H54 (cell line): ENCODE results near the gene NFASC.

Experiments used
- DNase-seq: peaks from one replicate; pipeline ENCODE4 v3.0.0; 2011; ENCODE audit warnings: low spot score, mixed read lengths; ENCODE audit not compliant: insufficient read length
- FAIRE-seq: peaks from 3 replicates; lab custom pipeline; 2011; peaks lifted over from hg19 to GRCh38; lab: Jason Lieb, UNC
- POLR2A ChIP-seq: IDR thresholded peaks from 2 replicates; pipeline ENCODE4 v1.6.1; 2011; ENCODE audit warnings: low read depth, mild to moderate bottlenecking, low read length

The NFASC gene

DNA sequence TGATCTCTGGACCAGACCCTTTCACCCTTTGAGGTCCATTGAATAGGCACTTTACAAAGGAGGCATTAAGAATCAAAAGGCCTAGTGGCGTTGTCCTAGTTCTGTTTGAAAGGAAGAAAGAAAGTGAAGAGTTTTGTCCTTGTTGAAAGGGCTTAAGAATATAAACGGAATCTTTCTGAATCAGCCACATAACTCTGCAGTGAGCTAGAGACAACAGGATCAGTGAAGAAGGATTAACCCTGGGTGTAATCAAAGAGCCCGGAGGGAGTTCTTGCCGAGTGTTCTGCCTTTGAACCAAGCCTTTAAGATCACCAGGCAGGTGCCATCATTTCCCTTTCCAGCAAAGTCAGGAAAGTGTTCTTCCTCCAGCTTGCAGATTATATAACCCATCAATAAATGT, 117.5 kb downstream of the NFASC start:
- DNase-seq, result no peak
- TF ChIP-seq POLR2A, result no peak

DNA sequence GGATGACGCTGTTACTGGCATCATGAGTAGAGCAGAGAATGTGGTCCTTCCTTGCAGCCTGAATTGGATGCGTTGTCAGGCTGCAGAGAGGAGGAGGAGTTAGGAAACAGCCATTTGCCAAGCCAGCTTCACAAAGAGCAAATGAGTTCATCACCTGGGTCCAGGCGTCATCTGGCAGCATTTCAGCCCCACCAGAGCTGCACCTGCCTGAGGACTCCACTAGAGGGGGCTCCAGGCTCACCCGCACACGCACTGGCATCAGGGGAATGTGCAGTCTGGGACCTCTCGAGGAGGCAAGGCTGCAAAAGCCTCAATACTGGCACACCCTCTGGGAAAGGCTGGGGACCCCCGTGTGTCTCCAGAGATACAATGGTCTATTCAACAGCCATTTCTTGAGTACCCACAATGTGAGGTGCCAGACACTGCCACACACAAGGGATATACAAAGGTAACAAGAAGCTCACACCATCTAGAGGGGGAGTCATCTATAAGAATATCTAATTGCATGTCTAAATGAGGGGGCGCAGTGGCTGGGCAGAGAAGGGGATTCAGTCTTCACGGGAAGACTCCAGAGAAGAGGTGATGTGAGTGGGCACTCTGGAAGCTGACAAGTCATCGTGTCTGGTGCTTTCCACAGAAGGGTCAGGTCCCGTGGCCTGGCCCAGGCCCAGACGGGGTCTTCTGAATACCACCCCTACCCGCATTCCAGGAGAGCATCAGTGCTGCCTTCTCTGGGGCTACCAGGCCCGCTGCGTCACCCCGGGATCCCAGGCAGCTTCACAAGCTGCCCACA, 118.8 kb downstream of the NFASC start:
- FAIRE-seq (no peak), DNase-seq (peak; percentile 96)
- no peak for TF ChIP-seq POLR2A

More for the DNA sequence above, 117.5 kb downstream of the NFASC start:
- FAIRE-seq, result no peak

GRCh38 chr1:204990059-204990664, 119.5 kb downstream of the NFASC start:
- FAIRE-seq (no peak), DNase-seq (peak; percentile 84)
- TF ChIP-seq POLR2A, result no peak

DNA sequence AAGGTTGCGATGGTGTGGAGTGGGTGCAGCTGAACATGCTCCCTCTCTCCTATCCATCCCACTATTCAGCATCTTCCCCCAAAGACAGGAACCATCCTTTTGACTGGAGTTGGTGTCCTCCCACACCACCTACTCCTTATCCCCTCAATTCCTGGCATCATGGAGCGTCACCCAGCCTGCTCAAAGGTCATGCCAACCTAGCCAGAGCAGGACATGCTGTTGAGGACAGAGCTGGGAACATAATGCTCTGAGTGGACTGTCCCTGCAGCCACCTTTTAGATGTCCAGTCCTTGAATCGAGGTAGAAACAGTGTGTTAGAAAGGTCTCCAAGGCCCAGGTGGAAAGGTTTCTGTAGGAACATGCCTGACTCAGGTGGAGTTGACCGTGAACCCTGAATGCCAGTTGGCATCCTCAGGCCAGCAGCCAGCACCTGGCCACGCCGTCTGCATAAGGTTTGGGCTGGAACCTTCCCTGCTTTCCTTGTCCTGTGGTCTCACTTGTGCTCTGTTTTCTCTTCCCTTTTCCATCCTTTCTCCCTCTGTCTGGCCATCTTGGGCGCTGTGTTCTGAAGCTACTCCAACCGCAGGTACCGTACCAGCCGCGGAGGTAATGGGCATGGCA, 120.2 kb downstream of the NFASC start:
- no peak for TF ChIP-seq POLR2A
- FAIRE-seq, result no peak
- no peak for DNase-seq

GRCh38 chr1:204991342-204991844, 120.7 kb downstream of the NFASC start:
- FAIRE-seq (no peak), DNase-seq (no peak)
- no peak for TF ChIP-seq POLR2A

- FAIRE-seq (no peak), DNase-seq (no peak)
These were observed 121.7 kb downstream of the NFASC start for GRCh38 chr1:204992201-204992997.

GRCh38 chr1:204992998-204993314, 122.3 kb downstream of the NFASC start:
- TF ChIP-seq POLR2A, result no peak
- no peak for FAIRE-seq

More at GRCh38 chr1:204992201-204992997, 121.7 kb downstream of the NFASC start:
- TF ChIP-seq POLR2A, result no peak

DNA sequence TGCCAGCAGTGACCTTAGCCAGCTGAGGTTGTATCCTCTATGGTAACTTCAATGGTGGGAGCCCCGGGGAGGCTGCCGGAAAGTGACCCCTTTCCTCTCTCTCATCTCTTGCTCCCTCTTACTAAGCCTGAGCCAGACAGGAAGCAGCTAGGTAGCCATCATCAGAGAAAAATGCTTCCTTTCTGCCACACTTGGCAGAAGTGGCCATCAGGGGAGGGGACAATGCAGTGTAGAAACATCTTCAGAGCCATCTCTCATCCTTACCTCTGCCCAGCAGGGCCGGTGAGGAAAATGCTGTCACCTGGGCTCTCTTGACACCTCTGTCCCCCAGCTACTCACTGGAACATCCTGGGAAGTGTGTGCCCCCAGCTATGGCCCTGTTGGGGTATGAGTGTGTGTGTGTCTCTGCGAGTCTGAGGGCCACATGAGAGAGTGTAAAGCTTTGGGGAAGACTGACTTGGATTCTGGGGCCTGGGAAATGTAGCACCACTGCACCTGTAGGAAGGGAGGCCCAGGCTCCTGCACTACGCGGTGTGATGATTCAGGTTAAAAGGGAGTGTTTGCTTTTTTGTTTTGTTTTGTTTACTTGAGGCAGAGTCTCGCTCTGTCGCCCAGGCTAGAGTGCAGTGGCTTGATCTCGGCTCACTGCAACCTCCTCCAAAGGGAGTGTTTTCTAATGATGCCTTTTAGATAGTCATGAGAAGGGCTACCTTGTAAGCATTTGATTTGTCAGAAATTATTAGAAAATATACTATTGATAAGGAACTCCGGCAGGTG, 123.6 kb downstream of the NFASC start:
- TF ChIP-seq POLR2A, result no peak
- no peak for DNase-seq
- FAIRE-seq, result no peak

More at GRCh38 chr1:204992998-204993314, 122.3 kb downstream of the NFASC start:
- DNase-seq, result no peak

DNA sequence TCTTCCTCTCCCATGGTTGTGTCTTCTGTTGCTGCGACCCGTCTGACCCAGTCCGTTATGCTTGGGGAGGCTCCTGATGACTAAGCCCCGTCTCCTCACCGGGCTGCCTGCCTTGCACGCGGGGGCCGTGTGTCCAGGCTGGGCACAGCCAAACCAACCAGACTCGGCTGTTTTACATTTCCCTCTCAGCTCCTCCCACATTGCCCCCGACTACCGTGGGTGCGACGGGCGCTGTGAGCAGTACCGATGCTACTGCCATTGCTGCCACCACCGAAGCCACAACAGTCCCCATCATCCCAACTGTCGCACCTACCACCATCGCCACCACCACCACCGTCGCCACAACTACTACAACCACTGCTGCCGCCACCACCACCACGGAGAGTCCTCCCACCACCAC, 126.3 kb downstream of the NFASC start:
- no peak for TF ChIP-seq POLR2A
- DNase-seq (no peak), FAIRE-seq (no peak)

- no peak for TF ChIP-seq POLR2A
- FAIRE-seq (no peak), DNase-seq (no peak)
These were observed 127.1 kb downstream of the NFASC start for GRCh38 chr1:204997591-204998355.

- no peak for TF ChIP-seq POLR2A
- FAIRE-seq (no peak), DNase-seq (no peak)
These were observed 130.5 kb downstream of the NFASC start for GRCh38 chr1:205001162-205001561.

DNA sequence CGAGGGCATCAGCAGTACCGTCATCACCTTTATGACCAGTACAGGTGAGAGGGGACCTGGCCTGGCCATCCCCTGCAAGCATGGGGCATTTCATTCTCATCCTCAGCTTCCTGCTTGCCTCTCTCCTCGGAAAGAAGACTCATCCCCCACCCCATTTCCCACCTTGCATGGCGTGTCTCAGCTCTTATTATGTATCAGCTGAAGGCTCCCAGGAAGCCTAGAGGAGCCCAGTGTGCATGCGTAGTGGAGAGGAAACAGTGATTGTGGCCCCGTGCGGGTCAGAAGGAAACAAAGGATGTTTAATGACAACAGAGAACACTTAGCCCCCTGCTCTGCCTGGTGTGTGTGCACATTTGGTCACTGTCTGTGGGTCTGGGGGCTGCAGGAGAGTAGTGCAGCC, 132.0 kb downstream of the NFASC start:
- FAIRE-seq (no peak), DNase-seq (no peak)
- no peak for TF ChIP-seq POLR2A
